Measurements from ENCODE around the gene CYP2C8.
"Not testable (repeated sequence)": the region's sequence is repeated elsewhere in the genome, so short reads cannot be mapped to it uniquely, and the experiment has no call there.

CYP2C8 gene

DNA sequence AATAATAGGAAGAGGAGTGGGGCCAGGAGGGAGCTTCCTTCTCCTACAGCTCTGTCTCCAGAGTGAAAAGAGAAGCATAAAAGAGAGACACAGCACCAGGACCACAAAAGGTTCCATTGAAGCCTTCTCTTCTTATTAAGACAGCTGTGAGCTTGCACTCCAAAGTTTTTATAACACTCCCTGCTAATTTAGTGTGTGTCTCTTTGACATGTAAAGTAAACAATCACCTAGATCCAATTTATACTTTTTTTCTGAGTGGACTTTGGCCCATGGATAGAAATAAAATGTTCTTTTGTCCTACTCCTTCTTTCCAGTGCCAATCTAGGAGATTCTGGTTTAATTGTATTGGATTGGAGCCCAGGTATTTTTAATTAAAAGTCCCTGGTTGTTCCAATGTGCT is at the start of gene CYP2C8:
Gene CYP2C8 (minus strand): TSS at position 212 of the 400 bp plus-strand sequence. CDS start 95 bp downstream, at position 117.
- DNase-seq (ENCODE audit: low read depth in 1 of 2, low spot score in 1 of 2), result no peak

DNA sequence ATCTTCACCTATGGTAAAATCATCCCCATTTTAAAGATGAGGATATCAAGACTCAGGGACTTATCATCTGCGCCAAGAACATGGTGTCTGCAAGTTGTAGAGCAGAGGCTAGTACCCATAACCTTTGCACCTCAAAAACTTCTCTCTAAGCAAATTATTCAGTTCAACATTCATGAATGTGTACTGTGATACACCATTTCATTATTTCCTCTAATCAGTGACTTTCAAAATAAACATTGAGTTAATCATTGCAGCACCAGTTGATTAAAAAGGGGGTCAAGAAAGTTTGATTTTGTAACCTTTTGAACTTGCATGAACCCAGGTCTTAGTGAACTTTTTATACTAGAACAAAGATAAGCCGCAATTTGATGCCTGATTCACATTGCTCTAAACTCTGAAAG is 47.6 kb upstream of the CYP2C8 start:
- no peak for DNase-seq (ENCODE audit: low read depth in 1 of 2, low spot score in 1 of 2)

DNA sequence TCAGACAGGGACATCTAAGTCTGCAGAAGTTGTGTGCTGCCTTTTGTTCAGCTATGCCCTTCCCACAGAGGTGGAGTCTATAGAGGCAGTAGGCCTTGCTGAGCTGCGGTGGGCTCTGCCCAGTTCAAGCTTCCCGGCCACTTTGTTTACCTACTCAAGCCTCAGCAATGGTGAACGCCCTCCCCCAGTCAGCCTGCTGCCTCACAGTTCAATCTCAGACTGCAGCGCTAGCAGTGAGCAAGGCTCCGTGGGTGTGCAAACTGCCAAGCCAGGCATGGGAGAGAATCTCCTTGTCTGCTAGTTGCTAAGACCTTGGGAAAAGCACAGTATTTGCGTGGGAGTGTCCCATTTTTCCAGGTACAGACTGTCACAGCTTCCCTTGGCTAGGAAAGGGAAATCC is 41.5 kb upstream of the CYP2C8 start:
- DNase-seq (ENCODE audit: low read depth in 1 of 2, low spot score in 1 of 2), result not testable (repeated sequence)

DNA sequence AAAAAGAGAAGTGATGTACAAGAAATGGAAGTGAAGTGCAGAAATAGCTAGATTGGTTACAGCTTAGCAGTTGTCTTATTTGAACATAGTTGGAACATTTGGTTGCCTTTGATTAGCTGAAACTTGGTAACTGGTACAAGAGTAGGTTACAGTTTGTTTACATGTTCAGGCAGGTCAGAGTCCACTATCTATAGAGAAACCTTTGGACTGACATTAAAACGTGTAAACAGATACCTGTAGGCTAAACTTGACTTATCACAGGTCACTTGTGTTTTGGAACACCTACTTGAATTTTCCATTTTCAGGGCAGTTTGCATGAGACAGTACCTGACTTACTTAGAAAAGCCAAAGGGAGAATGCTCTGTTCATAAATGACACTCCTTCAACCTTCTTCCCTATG is 28.5 kb upstream of the CYP2C8 start:
- no peak for DNase-seq (ENCODE audit: low read depth in 1 of 2, low spot score in 1 of 2)

DNA sequence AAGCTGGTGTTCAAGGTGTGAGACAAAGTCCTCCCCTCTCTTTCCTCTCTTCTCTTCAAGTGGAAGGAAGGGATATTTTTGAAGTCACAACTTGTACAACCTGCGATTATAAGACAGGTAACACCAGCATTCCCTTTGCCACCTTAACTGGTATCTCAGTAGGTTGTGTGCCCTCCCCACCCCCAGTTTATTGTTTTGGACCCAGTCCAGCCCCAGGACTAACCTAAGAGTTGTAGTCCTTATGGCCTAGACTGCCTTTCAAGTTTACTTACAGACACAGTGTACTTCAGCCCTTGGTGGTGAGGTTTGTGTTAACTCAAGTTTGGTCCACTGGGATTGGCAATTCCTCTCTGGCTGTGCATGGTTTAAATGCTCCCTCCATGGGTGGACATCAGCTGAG is 26.8 kb upstream of the CYP2C8 start:
- no peak for DNase-seq (ENCODE audit: low read depth in 1 of 2, low spot score in 1 of 2)

DNA sequence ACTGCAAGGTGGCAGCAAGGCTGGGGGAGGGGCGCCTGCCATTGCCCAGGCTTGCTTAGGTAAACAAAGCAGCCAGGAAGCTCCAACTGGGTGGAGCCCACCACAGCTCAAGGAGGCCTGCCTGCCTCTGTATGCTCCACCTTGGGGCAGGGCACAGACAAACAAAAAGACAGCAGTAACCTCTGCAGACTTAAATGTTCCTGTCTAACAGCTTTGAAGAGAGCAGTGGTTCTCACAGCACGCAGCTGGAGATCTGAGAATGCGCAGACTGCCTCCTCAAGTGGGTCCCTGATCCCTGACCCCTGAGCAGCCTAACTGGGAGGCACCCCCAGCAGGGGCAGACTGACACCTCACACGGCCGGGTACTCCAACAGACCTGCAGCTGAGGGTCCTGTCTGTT is 10.3 kb upstream of the CYP2C8 start:
- DNase-seq (ENCODE audit: low read depth in 1 of 2, low spot score in 1 of 2), result not testable (repeated sequence)

DNA sequence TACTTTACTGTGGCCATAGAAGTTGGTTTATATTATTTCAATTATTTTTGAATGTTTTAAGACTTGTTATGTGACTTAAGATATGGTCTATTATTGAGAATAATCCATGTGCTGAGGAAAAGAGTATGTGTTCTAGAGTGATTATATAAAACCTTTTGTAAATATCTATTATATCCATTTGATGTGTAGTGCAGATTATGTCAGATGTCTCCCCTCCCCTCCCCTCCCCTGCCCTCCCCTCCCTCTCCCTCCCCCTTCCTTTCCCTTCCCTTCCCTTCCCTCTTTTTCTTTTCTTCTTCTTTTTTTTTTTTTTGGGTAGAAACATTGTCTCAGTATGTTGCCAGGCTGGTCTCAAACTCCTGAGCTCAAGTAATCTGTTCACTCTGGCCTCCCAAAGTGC is 8.3 kb upstream of the CYP2C8 start:
- DNase-seq (ENCODE audit: low read depth in 1 of 2, low spot score in 1 of 2), result no peak

DNA sequence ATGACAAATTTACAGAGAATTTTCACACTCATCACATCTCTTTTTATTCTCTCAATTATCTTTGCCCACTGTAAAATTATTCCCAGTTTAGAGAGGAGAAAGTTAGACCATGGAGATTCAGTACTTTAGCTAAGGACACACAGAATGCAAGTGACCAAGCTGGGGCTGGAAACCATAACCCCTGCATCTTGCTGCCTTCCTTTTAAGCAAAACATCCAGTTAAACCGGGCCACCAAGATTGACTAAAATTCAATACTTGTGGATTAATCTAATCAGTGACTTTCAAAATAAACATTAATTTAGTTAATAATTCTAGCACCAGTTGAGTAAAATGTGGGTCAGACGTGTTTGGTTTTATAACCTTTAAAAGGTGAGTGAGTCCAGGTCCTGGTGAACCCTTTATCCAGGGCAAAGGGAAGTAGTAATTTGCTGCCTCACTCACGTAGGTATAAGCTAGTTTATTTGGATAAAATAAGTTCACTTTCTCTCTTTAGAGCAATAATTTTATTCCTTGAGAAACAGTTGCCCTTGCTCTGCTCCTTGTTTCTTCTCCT is 1.9 kb upstream of the CYP2C8 start:
- no peak for DNase-seq (ENCODE audit: low read depth in 1 of 2, low spot score in 1 of 2)

DNA sequence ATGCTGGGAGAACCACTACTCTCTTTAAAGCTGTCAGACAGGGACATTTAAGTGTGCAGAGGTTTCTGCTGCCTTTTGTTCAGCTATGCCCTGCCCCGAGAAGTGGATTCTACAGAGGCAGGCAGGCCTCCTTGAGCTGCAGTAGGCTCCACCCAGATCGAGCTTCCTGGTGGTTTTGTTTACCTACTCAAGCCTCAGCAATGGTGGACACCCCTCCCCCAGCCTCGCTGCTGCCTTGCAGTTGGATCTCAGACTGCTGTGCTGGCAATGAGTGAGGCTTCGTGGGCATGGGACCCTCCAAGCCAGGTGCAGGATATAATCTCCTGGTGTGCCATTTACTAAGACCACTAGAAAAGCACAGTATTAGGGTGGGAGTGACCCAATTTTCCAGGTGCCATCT is 5.2 kb downstream of the CYP2C8 start:
- not testable (repeated sequence) for DNase-seq (ENCODE audit: low read depth in 1 of 2, low spot score in 1 of 2)

DNA sequence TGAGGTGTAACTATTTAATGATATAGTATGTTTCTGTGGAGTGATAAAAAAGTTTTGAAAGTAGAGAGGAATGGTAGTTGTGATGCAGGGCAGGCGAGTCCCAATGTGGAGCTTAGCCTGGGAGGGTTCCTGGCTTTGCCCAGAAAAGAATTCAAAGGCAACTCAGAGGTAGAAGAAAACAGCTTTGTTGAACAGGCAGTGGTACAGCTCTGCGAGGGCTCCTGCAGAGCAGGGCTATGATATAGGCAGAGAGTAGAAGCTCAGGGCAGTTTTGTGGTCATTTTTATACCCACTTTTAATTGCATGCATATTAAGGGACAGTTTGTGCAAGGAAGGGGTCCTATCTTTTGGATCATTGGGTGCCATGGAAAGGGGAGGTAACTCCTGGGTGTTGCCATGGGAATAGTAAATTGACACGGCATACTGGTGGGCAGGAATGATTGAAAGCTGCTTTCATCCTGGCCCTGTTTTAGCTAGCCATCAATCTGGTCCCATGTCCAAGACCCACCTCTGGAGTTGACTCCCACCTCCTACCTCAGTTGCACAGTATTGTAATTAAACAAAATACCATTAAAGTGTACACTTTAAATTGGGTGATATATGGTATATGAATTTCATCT is 12.4 kb downstream of the CYP2C8 start:
- no peak for DNase-seq (ENCODE audit: low read depth in 1 of 2, low spot score in 1 of 2)

DNA sequence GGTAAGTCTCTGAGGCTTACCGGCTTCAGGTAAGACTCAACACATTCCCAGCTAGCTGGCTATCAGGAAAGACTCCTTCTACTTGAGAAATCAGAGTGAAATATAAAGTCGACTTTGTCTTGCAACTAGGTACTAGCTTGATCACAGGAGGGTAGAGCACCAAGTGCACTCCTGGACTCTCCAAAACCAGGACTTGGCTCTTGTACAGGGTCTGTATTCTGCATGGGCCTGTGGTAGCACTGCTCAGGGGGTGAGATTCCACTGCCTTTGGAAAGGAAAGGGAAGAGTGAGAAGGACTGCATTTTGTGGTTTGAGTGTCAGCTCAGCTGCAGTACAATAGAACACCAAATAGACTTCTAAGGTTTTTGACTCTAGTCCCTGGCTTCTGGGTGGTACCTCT is 19.4 kb downstream of the CYP2C8 start:
- no peak for DNase-seq (ENCODE audit: low read depth in 1 of 2, low spot score in 1 of 2)

DNA sequence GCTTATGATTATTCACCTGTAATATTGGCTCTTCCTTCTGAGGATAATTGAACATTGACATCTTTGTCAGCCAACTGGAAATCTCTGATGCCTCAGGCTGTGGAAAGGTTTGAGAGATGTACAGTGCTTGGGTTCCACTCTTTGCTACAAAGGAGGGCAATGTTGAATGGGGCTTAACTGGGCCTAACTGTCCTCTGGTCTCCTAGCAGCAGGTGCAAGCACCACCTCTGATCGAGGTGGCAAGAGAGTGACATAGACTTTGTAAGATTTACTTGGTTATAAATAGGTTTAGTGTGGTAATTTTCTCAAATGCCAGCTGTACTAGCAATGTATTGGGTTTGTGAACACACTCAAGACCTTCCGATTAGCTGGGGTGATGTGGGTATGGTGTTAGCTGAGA is 21.1 kb downstream of the CYP2C8 start:
- DNase-seq (ENCODE audit: low read depth in 1 of 2, low spot score in 1 of 2), result no peak

DNA sequence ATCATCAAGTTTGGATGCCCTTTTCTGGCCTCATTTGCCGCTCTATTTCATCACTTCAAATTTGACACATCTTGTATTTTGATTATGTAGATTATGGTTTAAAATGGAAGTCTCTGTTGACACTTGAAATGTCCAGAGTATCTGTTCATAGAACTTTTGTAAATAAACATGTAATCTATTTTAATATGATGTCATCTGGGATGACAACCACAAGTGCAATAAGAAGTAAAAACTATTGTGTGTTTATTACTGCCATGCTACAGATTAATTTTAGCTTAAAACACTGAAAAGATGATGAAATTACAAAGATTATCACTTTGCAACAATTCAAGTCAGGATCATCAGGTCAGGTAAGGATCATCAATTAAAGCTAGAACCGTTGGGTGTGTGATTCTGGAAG is 30.0 kb downstream of the CYP2C8 start:
- no peak for DNase-seq (ENCODE audit: low read depth in 1 of 2, low spot score in 1 of 2)

DNA sequence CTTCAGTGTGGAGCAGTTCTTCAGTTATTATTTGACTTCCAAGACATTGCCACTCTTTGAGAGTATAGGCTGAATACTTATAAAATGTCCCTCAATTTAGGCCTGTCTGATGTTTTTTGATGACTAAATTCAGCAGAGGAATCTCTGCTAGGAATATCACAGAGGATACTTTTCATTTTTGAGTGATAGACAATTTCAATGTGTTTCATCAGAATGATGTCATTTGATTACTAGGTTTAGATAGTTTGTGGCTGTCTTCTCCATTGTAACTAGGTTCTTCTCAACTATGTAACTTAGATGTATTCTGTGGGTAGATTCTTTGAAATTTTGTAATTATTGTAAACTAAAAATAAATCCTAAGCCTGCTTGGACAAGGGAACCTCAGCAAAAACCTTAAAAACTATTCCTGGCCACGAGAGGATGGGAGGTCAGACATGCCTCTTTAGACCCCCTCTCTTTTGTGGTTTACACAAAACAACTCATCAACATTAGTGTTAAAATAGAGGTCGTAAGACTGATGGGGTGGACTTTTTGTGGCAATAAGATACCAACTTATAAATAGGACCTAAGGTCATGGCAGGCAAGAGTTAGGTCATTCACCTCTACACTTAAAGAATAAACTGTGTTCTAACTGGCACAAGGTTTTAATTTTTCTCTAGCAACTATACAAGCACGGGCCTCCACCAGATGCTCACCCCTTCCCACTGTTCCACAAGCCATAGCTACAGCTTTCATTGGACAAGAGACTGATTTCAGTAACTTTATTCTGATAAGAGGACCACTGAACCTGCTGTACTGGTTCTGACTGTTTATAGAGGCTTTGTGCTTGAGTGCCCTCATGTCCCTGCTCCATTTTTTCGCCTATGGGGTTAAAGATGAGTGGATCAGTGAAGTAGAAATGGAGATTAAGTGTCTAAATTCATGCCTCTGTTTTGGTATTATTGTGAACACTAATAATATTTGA is 33.7 kb downstream of the CYP2C8 start:
- DNase-seq (ENCODE audit: low read depth in 1 of 2, low spot score in 1 of 2), result no peak

DNA sequence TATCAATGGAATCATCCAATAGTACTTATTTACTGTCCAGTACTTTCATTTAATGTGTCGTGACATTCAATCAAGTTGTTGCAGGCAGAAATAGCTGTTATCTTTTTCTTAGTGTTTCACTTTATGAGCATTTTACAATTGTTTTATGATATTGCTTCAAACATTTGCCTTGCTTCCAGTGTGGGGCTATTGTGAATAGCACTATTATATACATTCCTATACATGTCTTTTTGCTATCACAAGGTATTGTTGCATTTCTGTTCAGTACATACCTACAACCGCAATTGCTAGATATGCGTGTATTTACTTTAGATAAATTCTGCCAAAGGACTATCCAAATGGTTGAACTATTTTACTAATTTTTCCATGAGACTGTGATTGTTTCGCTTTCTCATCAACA is 34.9 kb downstream of the CYP2C8 start:
- DNase-seq (ENCODE audit: low read depth in 1 of 2, low spot score in 1 of 2), result no peak

DNA sequence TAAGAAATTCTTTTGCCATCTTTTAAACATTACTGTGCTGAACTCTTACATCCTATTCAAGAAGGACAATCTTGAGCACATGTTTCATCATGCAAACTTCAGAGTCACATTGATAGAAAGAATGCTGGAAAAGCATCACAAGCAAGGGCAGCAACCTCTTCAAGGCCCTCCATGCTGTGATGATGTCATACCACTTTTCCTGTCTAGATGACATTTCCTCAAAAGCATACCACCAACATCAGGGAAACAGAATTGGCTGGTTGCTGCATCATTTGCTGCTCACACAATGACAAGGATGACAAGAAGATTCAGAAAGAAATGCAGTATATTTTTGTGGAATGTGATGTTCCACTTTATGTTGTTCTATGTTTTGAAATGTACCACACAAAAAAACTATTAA is 37.6 kb downstream of the CYP2C8 start:
- no peak for DNase-seq (ENCODE audit: low read depth in 1 of 2, low spot score in 1 of 2)

DNA sequence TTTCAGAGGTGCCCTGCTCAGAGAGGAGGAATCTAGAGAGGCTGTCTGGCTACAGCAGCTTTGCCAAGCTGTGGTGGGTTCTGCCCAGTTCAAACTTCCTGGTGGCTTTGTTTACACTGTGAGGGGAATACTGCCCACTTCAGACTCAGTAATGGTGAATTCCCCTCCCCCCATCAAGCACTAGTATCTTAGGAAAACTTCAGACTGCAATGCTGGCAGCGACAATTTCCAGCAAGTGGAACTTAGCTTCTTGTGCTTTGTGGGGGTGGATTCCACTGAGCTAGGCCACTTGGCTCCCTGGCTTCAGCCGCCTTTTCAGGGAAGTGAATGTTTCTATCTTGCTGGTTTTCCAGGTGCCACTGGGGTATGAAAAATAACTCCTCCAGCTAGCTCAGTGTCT is 42.8 kb downstream of the CYP2C8 start:
- DNase-seq (ENCODE audit: low read depth in 1 of 2, low spot score in 1 of 2), result no peak

DNA sequence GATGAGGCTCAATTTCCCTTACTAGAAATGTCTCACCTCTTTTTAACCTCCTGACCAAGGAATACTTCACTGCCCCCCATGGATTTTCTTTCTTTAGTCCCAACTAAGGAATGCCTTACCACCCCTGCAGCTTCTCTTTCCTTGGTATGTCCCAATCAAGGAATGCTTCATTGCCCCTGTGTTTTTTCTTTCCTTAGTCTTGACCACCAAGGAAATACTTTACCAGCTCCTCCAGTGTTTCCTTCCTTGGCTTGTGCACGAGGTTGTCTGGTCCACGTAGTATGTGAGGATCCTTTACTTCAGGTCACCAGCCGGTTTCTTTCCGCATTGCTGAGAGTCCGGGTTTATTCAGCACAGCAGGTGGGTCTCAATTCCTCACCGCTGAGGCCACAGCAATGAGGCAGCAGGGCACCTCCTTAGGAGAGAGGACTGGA is 71.5 kb downstream of the CYP2C8 start:
- no peak for DNase-seq (ENCODE audit: low read depth in 1 of 2, low spot score in 1 of 2)

DNA sequence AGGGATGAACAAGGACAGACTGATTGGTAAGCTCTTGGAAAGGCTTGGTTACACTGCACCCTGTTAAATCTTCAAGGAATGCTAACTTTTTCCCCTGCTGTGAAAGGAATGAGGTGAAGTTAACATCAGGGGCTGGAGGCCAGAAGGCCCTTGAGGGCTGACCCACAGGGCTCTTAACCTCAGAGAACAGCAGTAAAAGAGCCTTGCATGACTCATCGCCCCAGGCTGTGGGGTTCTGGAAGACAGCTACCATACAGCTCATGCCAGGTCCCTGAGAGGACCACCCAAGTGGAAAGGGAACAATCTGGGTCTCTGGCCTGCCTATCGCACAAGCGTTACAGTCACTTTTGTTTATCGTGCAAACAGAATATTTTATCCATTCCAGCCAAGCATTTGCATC is 76.5 kb downstream of the CYP2C8 start:
- no peak for DNase-seq (ENCODE audit: low read depth in 1 of 2, low spot score in 1 of 2)

DNA sequence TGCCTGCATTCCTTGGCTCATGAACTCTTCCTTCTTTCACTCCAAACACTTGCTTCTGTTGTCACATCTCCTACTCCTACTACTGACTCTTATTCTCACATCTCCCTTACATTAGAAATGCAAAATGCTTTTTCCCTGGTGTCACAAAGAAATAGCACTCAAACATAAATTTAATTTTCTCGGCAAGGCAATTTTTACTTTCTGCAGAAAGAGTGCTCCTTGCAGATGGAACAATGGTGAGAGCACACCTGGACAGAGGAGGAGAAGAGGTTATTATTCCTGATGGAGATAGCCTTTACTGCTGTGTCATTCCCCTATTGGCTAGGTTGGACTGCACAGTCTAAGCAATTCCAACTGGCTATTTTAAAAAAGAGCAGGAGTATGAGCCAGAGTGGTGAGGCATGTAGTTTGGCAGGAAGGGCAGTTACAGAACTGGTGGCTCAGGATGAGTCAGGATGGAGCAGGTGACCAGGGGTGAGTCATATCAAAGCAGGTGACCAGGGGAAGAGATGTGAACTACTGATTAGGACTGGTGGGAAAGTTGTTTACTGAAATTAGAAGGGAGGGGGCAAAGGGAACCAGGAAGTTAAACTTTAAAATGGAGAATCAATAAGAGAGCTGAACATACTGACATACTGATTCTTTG is 77.9 kb downstream of the CYP2C8 start:
- DNase-seq (ENCODE audit: low read depth in 1 of 2, low spot score in 1 of 2), result no peak

DNA sequence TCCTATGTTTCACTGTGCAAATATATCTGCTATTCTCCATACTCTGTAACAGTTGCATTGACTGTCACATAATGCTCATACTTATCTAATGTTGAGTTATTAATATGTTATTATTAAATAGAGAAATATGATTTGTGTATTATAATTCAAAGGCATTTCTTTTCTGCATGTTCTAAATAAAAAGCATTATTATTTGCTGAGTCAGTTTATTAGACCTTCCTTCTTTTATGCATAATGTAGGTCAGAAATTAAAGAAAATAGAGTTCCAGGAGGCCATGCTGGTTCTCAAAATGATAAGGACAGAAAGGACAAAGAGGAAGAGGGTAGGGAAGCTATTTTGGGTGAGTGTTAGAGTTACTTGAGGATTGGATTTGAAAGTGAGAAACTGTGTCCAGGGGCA is 80.1 kb downstream of the CYP2C8 start:
- no peak for DNase-seq (ENCODE audit: low read depth in 1 of 2, low spot score in 1 of 2)

Measured in activated T-helper 1 cell treated with anti-CD3 and anti-CD28 coated beads, Interleukin-2, amount 50 U/mL, for 16 hours (primary cell).